Endothelial cell of umbilical vein (primary cell): ENCODE data around the gene PDE8B. TPM values are rescaled to one million over a fixed set of nuclear protein-coding genes. Genes with fewer than 3 reads are reported as not detected.

Experiments used
- BruUV-seq: library from RNA; stranded (reverse); fragments of 400-500 nt; replicated peaks from 2 replicates; lab custom pipeline; 2021; lab: Mats Ljungman, UMichigan
- CTCF ChIA-PET: fragments of 300-600, 350-600 bp; sonication (Branson Sonifier 250); formaldehyde crosslinking; loops from one replicate; lab custom pipeline; 2021; ENCODE audit warnings: antibody characterized with exemption, inconsistent platforms; lab: Charles Lee
- POLR2A ChIA-PET: fragments of 300-600, 350-600 bp; sonication (Branson Sonifier 250); formaldehyde crosslinking; loops from one replicate; lab custom pipeline; 2021; ENCODE audit warnings: antibody characterized with exemption, inconsistent platforms; lab: Charles Lee
- DNase-seq: peaks from one replicate; pipeline ENCODE4 v3.0.0-alpha.2; 2011; ENCODE audit warnings: low read depth, low spot score
- FAIRE-seq: peaks from 2 replicates; lab custom pipeline; 2011; peaks lifted over from hg19 to GRCh38; lab: Jason Lieb, UNC
- H2AFZ ChIP-seq: 2 replicates; pipeline ENCODE4 v1.6.0; 2012; ENCODE audit warnings: low read depth, low read length, control low read depth, inconsistent platforms
- H3K27ac ChIP-seq: 2 replicates; pipeline ENCODE4 v1.5.1; 2011; ENCODE audit warnings: low read depth, mild to moderate bottlenecking, control low read depth, low read length, moderate library complexity; ENCODE audit not compliant: insufficient read depth
- H3K27me3 ChIP-seq, 2 experiments: 2 replicates each; pipeline versions ENCODE4 v1.6.0 to v1.6.1; 2011; ENCODE audit warnings: low read length in 2 of 2, mixed read lengths in 1 of 2; ENCODE audit not compliant: control insufficient read depth in 2 of 2, insufficient read depth in 2 of 2
- H3K36me3 ChIP-seq, 2 experiments: 2 replicates in 1 of 2; 3 replicates in 1 of 2; pipeline ENCODE4 v1.5.1; 2011; ENCODE audit warnings: low read length in 2 of 2, mild to moderate bottlenecking in 1 of 2, moderate library complexity in 1 of 2; ENCODE audit not compliant: control insufficient read depth in 2 of 2, insufficient read depth in 2 of 2; ENCODE audit errors: extremely low read depth in 1 of 2
- H3K4me1 ChIP-seq: 3 replicates; pipeline ENCODE4 v1.5.1; 2011; ENCODE audit warnings: mild to moderate bottlenecking, low read length; ENCODE audit not compliant: control insufficient read depth, insufficient read depth; ENCODE audit errors: extremely low read depth
- H3K4me2 ChIP-seq: 2 replicates; pipeline ENCODE4 v1.6.1; 2011; ENCODE audit warnings: low read length, control low read depth, mixed read lengths; ENCODE audit not compliant: insufficient read depth
- H3K4me3 ChIP-seq, 3 experiments: fragments of 200-600 bp in 1 of 3; sonication (generic), shearing (Covaris generic) in 1 of 3; replicated peaks in 1 of 3; 2 replicates each; pipeline ENCODE4 v1.5.1; 2011 to 2016; ENCODE audit warnings: control low read depth in 3 of 3, low read length in 3 of 3, mild to moderate bottlenecking in 2 of 3, inconsistent platforms in 1 of 3, low read depth in 1 of 3, moderate library complexity in 1 of 3; ENCODE audit not compliant: insufficient read depth in 1 of 3
- H3K79me2 ChIP-seq: 2 replicates; pipeline ENCODE4 v1.6.0; 2012; ENCODE audit warnings: low read length, inconsistent platforms; ENCODE audit not compliant: control insufficient read depth, insufficient read depth
- H3K9ac ChIP-seq: replicated peaks from 2 replicates; pipeline ENCODE3; 2011; ENCODE audit warnings: low read length, control low read depth; ENCODE audit not compliant: insufficient read depth; ENCODE audit errors: extremely low read depth
- H3K9me1 ChIP-seq: replicated peaks from 3 replicates; pipeline ENCODE4 v1.6.0; 2011; ENCODE audit warnings: mild to moderate bottlenecking, low read length; ENCODE audit not compliant: control insufficient read depth, insufficient read depth; ENCODE audit errors: extremely low read depth
- H3K9me3 ChIP-seq: replicated peaks from 2 replicates; pipeline ENCODE4 v1.5.1; 2012; ENCODE audit warnings: low read length, inconsistent platforms; ENCODE audit not compliant: control insufficient read depth, insufficient read depth
- H4K20me1 ChIP-seq: replicated peaks from 2 replicates; pipeline ENCODE3; 2011; ENCODE audit warnings: mild to moderate bottlenecking, low read length; ENCODE audit not compliant: control insufficient read depth, insufficient read depth; ENCODE audit errors: extremely low read depth
- EZH2 ChIP-seq: IDR thresholded peaks from 2 replicates; pipeline ENCODE4 v1.6.1; 2012; ENCODE audit warnings: borderline replicate concordance, low read depth, mild to moderate bottlenecking, moderate library complexity, low read length, inconsistent platforms; ENCODE audit not compliant: severe bottlenecking
- FOS ChIP-seq: IDR thresholded peaks from 2 replicates; pipeline ENCODE4 v1.6.1; 2011; ENCODE audit warnings: mild to moderate bottlenecking, low read length, moderate library complexity, borderline replicate concordance; ENCODE audit not compliant: insufficient read depth
- GATA2 ChIP-seq: IDR thresholded peaks from 2 replicates; pipeline ENCODE4 v1.7.0; 2011; ENCODE audit warnings: low read depth, mild to moderate bottlenecking, moderate library complexity, mixed read lengths, low read length; ENCODE audit not compliant: insufficient read length, insufficient read depth
- JUN ChIP-seq: IDR thresholded peaks from 2 replicates; pipeline ENCODE4 v1.6.1; 2011; ENCODE audit warnings: borderline replicate concordance, low read depth; ENCODE audit not compliant: insufficient read length, insufficient read depth
- MYC ChIP-seq: IDR thresholded peaks from one replicate; pipeline ENCODE4 v1.6.1; 2011; ENCODE audit warnings: mild to moderate bottlenecking, low read depth, low read length
- POLR2A ChIP-seq: IDR thresholded peaks from 2 replicates; pipeline ENCODE4 v1.6.1; 2012; ENCODE audit warnings: low read depth, mild to moderate bottlenecking, control low read depth, low read length
- POLR2AphosphoS5 ChIP-seq: IDR thresholded peaks from 2 replicates; pipeline ENCODE4 v1.6.1; 2012; ENCODE audit warnings: low read depth, mild to moderate bottlenecking, control low read depth, low read length, moderate library complexity; ENCODE audit not compliant: insufficient read depth
- dilution Hi-C: fragments of 300-500 bp; cut with MboI; formaldehyde crosslinking; loops from one replicate; pipeline ENCODE4 v1.15.0; 2019; ENCODE audit warnings: low sequenced_read_pairs; ENCODE audit not compliant: extremely low pct_ligation_motif_present
- intact Hi-C: fragments of 100-400 bp; cut with micrococcal nuclease; formaldehyde crosslinking; loops from one replicate; pipeline ENCODE4 v1.10.0; 2022
- polyA plus RNA-seq, 4 experiments: library from polyadenylated mRNA; depleted of rRNA in 3 of 4; stranded (reverse) in 3 of 4; unstranded in 1 of 4; fragments of >200 nt; gene quantifications; 2 replicates each; pipeline versions ENCODE4 v1.2.1 to v1.2.3, GENCODE V29; 2011 to 2012; ENCODE audit warnings: missing spikeins in 1 of 4
- total RNA-seq: library from RNA; stranded (reverse); gene quantifications from 2 replicates; pipeline ENCODE4 v1.2.3, GENCODE V29; 2021
- TF ChIP-seq, protein P1 (sequence below), 2 donors: IDR thresholded peaks; 1 replicate in 1 of 2; 2 replicates in 1 of 2; pipeline ENCODE4 v1.5.1; 2011; ENCODE audit warnings: low read length in 2 of 2, mild to moderate bottlenecking in 2 of 2, moderate library complexity in 2 of 2, control low read depth in 1 of 2, inconsistent platforms in 1 of 2, low read depth in 1 of 2; ENCODE audit not compliant: insufficient read depth in 1 of 2; ENCODE audit errors: extremely low read depth in 1 of 2

The PDE8B gene
- total and polyA plus RNA-seq, 2 donors (not counting 3 experiments of a cell fraction or from before 2014, with no cell fraction given), result not detected

- TF ChIP-seq MYC, result no peak
- TF ChIP-seq JUN, result no peak
- no peak for TF ChIP-seq EZH2
- TF ChIP-seq POLR2A, result no peak
- TF ChIP-seq GATA2, result no peak
- TF ChIP-seq POLR2AphosphoS5, result no peak
- TF ChIP-seq FOS, result no peak
- TF ChIP-seq, protein P1, sequence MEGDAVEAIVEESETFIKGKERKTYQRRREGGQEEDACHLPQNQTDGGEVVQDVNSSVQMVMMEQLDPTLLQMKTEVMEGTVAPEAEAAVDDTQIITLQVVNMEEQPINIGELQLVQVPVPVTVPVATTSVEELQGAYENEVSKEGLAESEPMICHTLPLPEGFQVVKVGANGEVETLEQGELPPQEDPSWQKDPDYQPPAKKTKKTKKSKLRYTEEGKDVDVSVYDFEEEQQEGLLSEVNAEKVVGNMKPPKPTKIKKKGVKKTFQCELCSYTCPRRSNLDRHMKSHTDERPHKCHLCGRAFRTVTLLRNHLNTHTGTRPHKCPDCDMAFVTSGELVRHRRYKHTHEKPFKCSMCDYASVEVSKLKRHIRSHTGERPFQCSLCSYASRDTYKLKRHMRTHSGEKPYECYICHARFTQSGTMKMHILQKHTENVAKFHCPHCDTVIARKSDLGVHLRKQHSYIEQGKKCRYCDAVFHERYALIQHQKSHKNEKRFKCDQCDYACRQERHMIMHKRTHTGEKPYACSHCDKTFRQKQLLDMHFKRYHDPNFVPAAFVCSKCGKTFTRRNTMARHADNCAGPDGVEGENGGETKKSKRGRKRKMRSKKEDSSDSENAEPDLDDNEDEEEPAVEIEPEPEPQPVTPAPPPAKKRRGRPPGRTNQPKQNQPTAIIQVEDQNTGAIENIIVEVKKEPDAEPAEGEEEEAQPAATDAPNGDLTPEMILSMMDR (IDR thresholded peaks at IDR 0.05; ENCODE audit: extremely low read depth in 1 of 2, insufficient read depth in 1 of 2, low read depth in 1 of 2, low read length in 2 of 2), result no peak
- H3K27ac ChIP-seq, result no peak overlapping the region
- no peak overlapping the region for H2AFZ ChIP-seq
- intact Hi-C loops (no loop called here), dilution Hi-C loops (no loop called here)
- H3K36me3 ChIP-seq, result no peaks in the 10 kb centered on the region
- ChIA-PET CTCF (interaction anchor here (1.0 to 1.4 kb wide), 2 partner anchors 30 to 34 kb away, joined by 3 read pairs; no protein-coding TSS in a partner anchor), POLR2A (no interaction called here)
- H3K9me3 ChIP-seq, result no peaks in the 10 kb centered on the region
- H3K4me2 ChIP-seq, result no peak overlapping the region
- no peaks in the 10 kb centered on the region for H3K4me1 ChIP-seq
- no peaks in the 10 kb centered on the region for H4K20me1 ChIP-seq
- no peaks in the 10 kb centered on the region for H3K9me1 ChIP-seq
- H3K9ac ChIP-seq, result no peak overlapping the region
- DNase-seq (no peak), FAIRE-seq (no peak)
- no TSS peak for BruUV-seq
- H3K79me2 ChIP-seq, result no peaks in the 10 kb centered on the region
- no peak overlapping the region for H3K4me3 ChIP-seq
- no peaks in the 10 kb centered on the region for H3K27me3 ChIP-seq
Observed at GRCh38 chr5:77163453-77163852, 47.0 kb upstream of the PDE8B start.
